Measurements from ENCODE around the gene METTL22. TPM values are rescaled to one million over a fixed set of nuclear protein-coding genes. Genes with fewer than 3 reads are reported as not detected.

METTL22 gene
- total and polyA plus RNA-seq, 10 donors: 14.8 to 58.8 (median 41.8) TPM

- H3K9me3 ChIP-seq: no peaks in the 10 kb centered on the region
- H3K27me3 ChIP-seq (replicated peaks in 1 of 7): no peaks in the 10 kb centered on the region
- H3K4me3 ChIP-seq: peak overlapping the region in 5 of 8 donors; percentile 1 to 59 (median 27)
- intact Hi-C loops (cut with DNase I; ENCODE audit: low total_unique reads): no loop called here
- WGBS, 5 donors: 40 to 69% (median 57%) methylated on average over 22 to 29 of the region's 29 CpGs
- peaks cover 0 to 95% (median 79%) of the 10 kb centered on the region in 6 donors for H3K36me3 ChIP-seq
- H3K27ac ChIP-seq: peak overlapping the region; percentile 35 to 93 (median 82)
- DNase-seq: peak; percentile 90
- peak; percentile 19 to 59 (median 22) for TF ChIP-seq POLR2AphosphoS5 (IDR thresholded peaks at IDR 0.05)
- no peak for TF ChIP-seq POLR2A (IDR thresholded peaks at IDR 0.05)
- peak in 7 of 11 experiments; percentile 6 to 48 (median 37) for TF ChIP-seq CTCF (IDR thresholded peaks at IDR 0.05 in 8 of 11, conservative IDR thresholded peaks at IDR 0.05 in 3 of 11)
- peaks cover 0 to 16% (median 10%) of the 10 kb centered on the region in 6 donors for H3K4me1 ChIP-seq
Observed at GRCh38 chr16:8644211-8645140, 23.0 kb downstream of the METTL22 start.

GRCh38 chr16:8645141-8645521 lies 23.6 kb downstream of the METTL22 start:
- no peaks in the 10 kb centered on the region for H3K27me3 ChIP-seq (replicated peaks in 1 of 7)
- intact Hi-C loops (cut with DNase I; ENCODE audit: low total_unique reads): no loop called here
- WGBS, 5 donors: 51 to 76% (median 64%) methylated on average over 11 of the region's 11 CpGs
- peaks cover 0 to 94% (median 72%) of the 10 kb centered on the region in 6 donors for H3K36me3 ChIP-seq
- no peak for DNase-seq
- no peaks in the 10 kb centered on the region for H3K9me3 ChIP-seq
- peak overlapping the region in 4 of 8 donors; percentile 10 to 59 (median 27) for H3K4me3 ChIP-seq
- H3K4me1 ChIP-seq: peaks cover 0 to 16% (median 10%) of the 10 kb centered on the region in 6 donors
- H3K27ac ChIP-seq: peak overlapping the region in 7 of 8 donors; percentile 61 to 93 (median 85)
- no peak for TF ChIP-seq POLR2AphosphoS5 (IDR thresholded peaks at IDR 0.05)
- TF ChIP-seq CTCF (IDR thresholded peaks at IDR 0.05 in 8 of 11, conservative IDR thresholded peaks at IDR 0.05 in 3 of 11): peak in 1 of 11 experiments; percentile 3
- TF ChIP-seq POLR2A (IDR thresholded peaks at IDR 0.05): no peak

- peak; percentile 64 for DNase-seq
- Histone ChIP-seq H3K4me3 (no peak overlapping the region), H3K36me3 (peaks cover 0 to 92% (median 72%) of the 10 kb centered on the region in 6 donors), H3K9me3 (no peaks in the 10 kb centered on the region), H3K27ac (peak overlapping the region in 1 of 8 donors; percentile 88), H3K4me1 (peaks cover 0 to 16% (median 10%) of the 10 kb centered on the region in 6 donors), H3K27me3 (replicated peaks in 1 of 7) (no peaks in the 10 kb centered on the region)
- WGBS, 5 donors: 87 to 97% (median 92%) methylated on average over 13 of the region's 13 CpGs
- TF ChIP-seq POLR2A (IDR thresholded peaks at IDR 0.05): no peak
- TF ChIP-seq POLR2AphosphoS5 (IDR thresholded peaks at IDR 0.05): no peak
- TF ChIP-seq CTCF (IDR thresholded peaks at IDR 0.05 in 8 of 11, conservative IDR thresholded peaks at IDR 0.05 in 3 of 11): no peak
- intact Hi-C loops (cut with DNase I; ENCODE audit: low total_unique reads): no loop called here
Observed at GRCh38 chr16:8645831-8646230, 24.3 kb downstream of the METTL22 start.
